OCI-LY7 (cell line): ENCODE data around the gene OCSTAMP. TPM values are rescaled to one million over a fixed set of nuclear protein-coding genes. Genes with fewer than 3 reads are reported as not detected.

Experiments
- BruUV-seq: library from RNA; stranded (reverse); fragments of 400-500 nt; replicated peaks from 2 replicates; lab custom pipeline; 2021; lab: Mats Ljungman, UMichigan
- CTCF ChIA-PET: fragments of 300-600 bp; sonication (Branson Sonifier 250); formaldehyde crosslinking; loops from one replicate; lab custom pipeline; 2022; ENCODE audit warnings: antibody characterized with exemption; ENCODE audit not compliant: unreplicated experiment; lab: Charles Lee
- POLR2A ChIA-PET: fragments of 300-600 bp; sonication (Branson Sonifier 250); formaldehyde crosslinking; loops from one replicate; lab custom pipeline; 2022; ENCODE audit warnings: antibody characterized with exemption; lab: Charles Lee
- DNase-seq: peaks from one replicate; pipeline ENCODE4 v3.0.0-alpha.2; 2015; ENCODE audit warnings: low spot score
- H2AFZ ChIP-seq: fragments of 200-600 bp; sonication (generic), shearing (Covaris generic); 2 replicates; pipeline ENCODE4 v1.6.1; 2014; ENCODE audit warnings: mild to moderate bottlenecking, antibody characterized with exemption, low read length, moderate library complexity
- H3K27ac ChIP-seq: fragments of 200-600 bp; sonication (generic); 2 replicates; pipeline ENCODE4 v1.5.1; 2014; ENCODE audit warnings: mixed run types, low read depth, mild to moderate bottlenecking, moderate library complexity, low read length, inconsistent platforms; ENCODE audit not compliant: poor library complexity, severe bottlenecking
- H3K36me3 ChIP-seq: fragments of 200-600 bp; sonication (generic); 2 replicates; pipeline ENCODE4 v1.6.1; 2014; ENCODE audit warnings: mild to moderate bottlenecking, antibody characterized with exemption, low read length, moderate library complexity, mixed read lengths; ENCODE audit not compliant: insufficient read depth
- H3K4me1 ChIP-seq: fragments of 200-600 bp; sonication (generic); 2 replicates; pipeline ENCODE4 v1.5.1; 2014; ENCODE audit warnings: mild to moderate bottlenecking, low read length; ENCODE audit not compliant: insufficient read depth, poor library complexity, severe bottlenecking
- H3K4me2 ChIP-seq: fragments of 200-600 bp; sonication (generic); 2 replicates; pipeline ENCODE4 v1.6.1; 2014; ENCODE audit warnings: mild to moderate bottlenecking, low read length
- H3K4me3 ChIP-seq: fragments of 200-600 bp; sonication (generic); 2 replicates; pipeline ENCODE4 v1.5.1; 2014; ENCODE audit warnings: mild to moderate bottlenecking, low read depth, low read length; ENCODE audit not compliant: poor library complexity, severe bottlenecking
- H3K79me2 ChIP-seq: fragments of 200-600 bp; sonication (generic); 2 replicates; pipeline ENCODE4 v1.6.1; 2016; ENCODE audit warnings: low read depth, mild to moderate bottlenecking, low read length, moderate library complexity, mixed read lengths; ENCODE audit not compliant: insufficient read depth
- H3K9me2 ChIP-seq: fragments of 200-600 bp; sonication (generic); 2 replicates; pipeline ENCODE4 v1.6.1; 2016; ENCODE audit warnings: mild to moderate bottlenecking, low read length, mixed read lengths; ENCODE audit not compliant: insufficient read depth
- H3K9me3 ChIP-seq: fragments of 200-600 bp; sonication (generic); 2 replicates; pipeline ENCODE4 v1.6.1; 2014; ENCODE audit warnings: mild to moderate bottlenecking, mixed run types, low read length, mixed read lengths
- H4K20me1 ChIP-seq: fragments of 200-600 bp; sonication (generic); 2 replicates; pipeline ENCODE4 v1.6.1; 2014; ENCODE audit warnings: mild to moderate bottlenecking, antibody characterized with exemption, low read length, moderate library complexity, mixed read lengths; ENCODE audit not compliant: insufficient read depth
- CTCF ChIP-seq: fragments of 200-600 bp; sonication (generic); conservative IDR thresholded peaks from 2 replicates; pipeline ENCODE4 v1.5.1; 2014; ENCODE audit warnings: mild to moderate bottlenecking, antibody characterized with exemption, low read length, moderate library complexity, mixed read lengths
- EZH2phosphoT487 ChIP-seq: fragments of 200-600 bp; sonication (generic); IDR thresholded peaks from 2 replicates; pipeline ENCODE4 v1.6.1; 2018; ENCODE audit warnings: low read depth, borderline replicate concordance, mild to moderate bottlenecking, mixed run types, antibody characterized with exemption, low read length, moderate library complexity, mixed read lengths
- intact Hi-C: fragments of 100-400 bp; cut with micrococcal nuclease; formaldehyde crosslinking; loops from one replicate; pipeline ENCODE4 v1.10.0; 2022; ENCODE audit not compliant: unreplicated experiment
- total RNA-seq, 2 experiments: library from RNA; depleted of rRNA in 1 of 2; stranded (reverse); fragments of >200 nt in 1 of 2; shearing (Covaris generic) in 1 of 2; gene quantifications; 2 replicates each; pipeline ENCODE4 v1.2.3, GENCODE V29; 2014 to 2022

The OCSTAMP gene
- total RNA-seq, 2 experiments from 2014 or later: not detected

- Histone ChIP-seq H3K9me2 (no peaks in the 10 kb centered on the region), H3K9me3 (no peaks in the 10 kb centered on the region), H3K36me3 (no peaks in the 10 kb centered on the region), H3K4me1 (no peaks in the 10 kb centered on the region), H3K4me3 (no peak overlapping the region), H3K4me2 (no peak overlapping the region), H3K27ac (no peak overlapping the region), H2AFZ (no peak overlapping the region), H3K79me2 (no peaks in the 10 kb centered on the region), H4K20me1 (no peaks in the 10 kb centered on the region)
- no peak for DNase-seq
- CTCF ChIA-PET: no interaction called here
- intact Hi-C loops: no loop called here
- BruUV-seq: no TSS peak
- TF ChIP-seq EZH2phosphoT487 (no peak), CTCF (no peak)
- POLR2A ChIA-PET: interaction anchor here (0.6 kb wide), 1 partner anchor 338 kb away, joined by 3 read pairs; no protein-coding TSS in a partner anchor
Observed at GRCh38 chr20:46573788-46574584, 23.5 kb upstream of the OCSTAMP start.

- H4K20me1 ChIP-seq: no peaks in the 10 kb centered on the region
- H3K79me2 ChIP-seq: no peaks in the 10 kb centered on the region
- POLR2A ChIA-PET: no interaction called here
- CTCF ChIA-PET: no interaction called here
- no peak overlapping the region for H3K27ac ChIP-seq
- no peaks in the 10 kb centered on the region for H3K36me3 ChIP-seq
- intact Hi-C loops: no loop called here
- no TSS peak for BruUV-seq
- H3K4me3 ChIP-seq: no peak overlapping the region
- no peak for DNase-seq
- H3K9me3 ChIP-seq: no peaks in the 10 kb centered on the region
- H3K4me1 ChIP-seq: no peaks in the 10 kb centered on the region
- H3K9me2 ChIP-seq: no peaks in the 10 kb centered on the region
- H3K4me2 ChIP-seq: no peak overlapping the region
- TF ChIP-seq CTCF: no peak
- H2AFZ ChIP-seq: no peak overlapping the region
Observed at GRCh38 chr20:46573234-46573633, 22.8 kb upstream of the OCSTAMP start.

DNA sequence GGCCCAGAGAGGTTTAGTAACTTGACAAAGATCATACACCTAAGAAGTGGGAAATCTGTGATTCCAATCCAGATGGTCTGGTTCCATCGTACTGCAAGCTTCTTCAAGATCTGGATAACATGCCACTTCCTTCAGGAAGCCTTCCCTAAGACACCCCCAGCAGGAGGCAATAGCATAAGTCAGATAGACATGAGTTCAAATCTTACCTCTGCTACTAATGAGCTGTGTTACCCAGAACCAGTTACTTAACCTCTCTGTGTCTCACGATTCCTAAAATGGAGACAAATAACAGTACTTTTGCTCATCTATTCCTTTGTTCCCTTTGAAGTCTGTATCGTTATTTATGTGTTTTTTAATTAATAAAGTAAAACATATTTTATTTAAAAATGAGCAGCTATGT is 22.3 kb upstream of the OCSTAMP start:
- Histone ChIP-seq H3K4me2 (no peak overlapping the region), H3K9me3 (no peaks in the 10 kb centered on the region), H2AFZ (no peak overlapping the region), H3K4me3 (no peak overlapping the region), H3K9me2 (no peaks in the 10 kb centered on the region), H4K20me1 (no peaks in the 10 kb centered on the region), H3K4me1 (no peaks in the 10 kb centered on the region), H3K36me3 (no peaks in the 10 kb centered on the region), H3K27ac (no peak overlapping the region), H3K79me2 (no peaks in the 10 kb centered on the region)
- POLR2A ChIA-PET: no interaction called here
- no peak for DNase-seq
- no peak for TF ChIP-seq EZH2phosphoT487
- TF ChIP-seq CTCF: no peak
- BruUV-seq: no TSS peak
- intact Hi-C loops: no loop called here
- CTCF ChIA-PET: no interaction called here
